Measurements from ENCODE around the gene GFOD1. TPM values are rescaled to one million over a fixed set of nuclear protein-coding genes. Genes with fewer than 3 reads are reported as not detected.
"Not testable (repeated sequence)": the region's sequence is repeated elsewhere in the genome, so short reads cannot be mapped to it uniquely, and the experiment has no call there.

The GFOD1 gene
- total RNA-seq, 1 experiment from 2014 or later = 6.1 TPM

- no peak overlapping the region for H2BK15ac ChIP-seq (ENCODE audit: low read depth, low read length)
- H4K8ac ChIP-seq (replicated peaks; ENCODE audit: insufficient read length, low read depth, low read length) = no peak overlapping the region
Measured at GRCh38 chr6:13511913-13512717, 24.7 kb upstream of the GFOD1 start.

GRCh38 chr6:13511141-13511571 lies 23.8 kb upstream of the GFOD1 start:
- not testable (repeated sequence) for H3K4me1 Mint-ChIP-seq; H3K36me3 Mint-ChIP-seq (ENCODE audit: insufficient read depth in 1 of 3, low read depth in 3 of 3); H2AK5ac ChIP-seq (ENCODE audit: insufficient read length, low read length); H4K8ac ChIP-seq (replicated peaks; ENCODE audit: insufficient read length, low read depth, low read length); H2BK5ac ChIP-seq (ENCODE audit: insufficient read length, low read length); DNase-seq; H3K4me2 ChIP-seq (ENCODE audit: insufficient read depth, insufficient read length, low read length); H3T11ph ChIP-seq (ENCODE audit: low read length); H3K9me3 Mint-ChIP-seq; H2AFZ ChIP-seq (ENCODE audit: low read length); H3K9me3 ChIP-seq (ENCODE audit: control insufficient read depth, low read depth, low read length); H3K79me1 ChIP-seq (ENCODE audit: insufficient read depth, low read depth, low read length, poor library complexity, severe bottlenecking); H3K4me3 Mint-ChIP-seq; H3K4ac ChIP-seq (ENCODE audit: low read depth, low read length); H3K18ac ChIP-seq (ENCODE audit: insufficient read length, low read depth, low read length); H2BK120ac ChIP-seq (ENCODE audit: low read depth, low read length, poor library complexity, severe bottlenecking); H3K14ac ChIP-seq (ENCODE audit: insufficient read depth, low read length); H3K23ac ChIP-seq (ENCODE audit: insufficient read length, low read depth, low read length); H3K79me2 ChIP-seq (ENCODE audit: insufficient read depth, low read length); H2BK15ac ChIP-seq (ENCODE audit: low read depth, low read length); H4K91ac ChIP-seq (ENCODE audit: insufficient read length, low read depth, low read length); H2BK12ac ChIP-seq (ENCODE audit: insufficient read length, low read depth, low read length); H4K20me1 ChIP-seq (ENCODE audit: control insufficient read depth, insufficient read depth, insufficient read length); H3K27ac Mint-ChIP-seq; H3K23me2 ChIP-seq (ENCODE audit: insufficient read length, low read depth, low read length, poor library complexity, severe bottlenecking); H3K27me3 Mint-ChIP-seq (ENCODE audit: low read depth); H3K27ac ChIP-seq (ENCODE audit: insufficient read length, low read depth, low read length); H4K5ac ChIP-seq (ENCODE audit: insufficient read length, low read depth, low read length); H3K4me1 ChIP-seq (ENCODE audit: insufficient read depth, low read length); H2BK20ac ChIP-seq (ENCODE audit: low read depth, low read length, poor library complexity, severe bottlenecking); H3K27me3 ChIP-seq (ENCODE audit: insufficient read depth, low read length); H3K9ac ChIP-seq (ENCODE audit: extremely low read depth, insufficient read length, low read length); H3K56ac ChIP-seq (ENCODE audit: insufficient read length, low read depth, low read length)
- WGBS (ENCODE audit: extremely low coverage, insufficient read length, low lambda C conversion rate) = no CpG with 5 or more reads among the region's 37 CpGs

More at GRCh38 chr6:13511913-13512717, 24.7 kb upstream of the GFOD1 start:
- H3K79me2 ChIP-seq (ENCODE audit: insufficient read depth, low read length) = no peaks in the 10 kb centered on the region
- no peak overlapping the region for H2AFZ ChIP-seq (ENCODE audit: low read length)
- no peaks in the 10 kb centered on the region for H4K20me1 ChIP-seq (ENCODE audit: control insufficient read depth, insufficient read depth, insufficient read length)
- H3K4ac ChIP-seq (ENCODE audit: low read depth, low read length) = no peak overlapping the region
- H4K5ac ChIP-seq (ENCODE audit: insufficient read length, low read depth, low read length) = no peak overlapping the region
- H3K23me2 ChIP-seq (ENCODE audit: insufficient read length, low read depth, low read length, poor library complexity, severe bottlenecking) = no peaks in the 10 kb centered on the region
- no peak overlapping the region for H2BK120ac ChIP-seq (ENCODE audit: low read depth, low read length, poor library complexity, severe bottlenecking)
- no peak overlapping the region for H3T11ph ChIP-seq (ENCODE audit: low read length)
- H2AK5ac ChIP-seq (ENCODE audit: insufficient read length, low read length) = no peak overlapping the region
- no peak overlapping the region for H2BK20ac ChIP-seq (ENCODE audit: low read depth, low read length, poor library complexity, severe bottlenecking)
- no peak overlapping the region for H3K9ac ChIP-seq (ENCODE audit: extremely low read depth, insufficient read length, low read length)
- Mint-ChIP-seq H3K4me1 (no peaks in the 10 kb centered on the region), H3K9me3 (peaks cover 0 to 4% of the 10 kb centered on the region in 2 experiments; a peak in 1 of 5 replicates), H3K27me3 (ENCODE audit: low read depth) (no peaks in the 10 kb centered on the region; the same call in none of the 2 replicates), H3K36me3 (ENCODE audit: insufficient read depth in 1 of 3, low read depth in 3 of 3) (0 out of 7 replicates have a peak, but pooled peaks cover 0 to 2% (median 0%) of the 10 kb centered on the region in 3 experiments), H3K27ac (no peak overlapping the region), H3K4me3 (no peak overlapping the region)
- no CpG with 5 or more reads among the region's 33 CpGs for WGBS (ENCODE audit: extremely low coverage, insufficient read length, low lambda C conversion rate)
- no peak overlapping the region for H4K91ac ChIP-seq (ENCODE audit: insufficient read length, low read depth, low read length)
- no peaks in the 10 kb centered on the region for H3K27me3 ChIP-seq (ENCODE audit: insufficient read depth, low read length)
- H3K23ac ChIP-seq (ENCODE audit: insufficient read length, low read depth, low read length) = no peak overlapping the region
- no peak overlapping the region for H3K56ac ChIP-seq (ENCODE audit: insufficient read length, low read depth, low read length)
- no peaks in the 10 kb centered on the region for H3K9me3 ChIP-seq (ENCODE audit: control insufficient read depth, low read depth, low read length)
- no peak for TF ChIP-seq CTCF (conservative IDR thresholded peaks at IDR 0.05)
- H3K4me2 ChIP-seq (ENCODE audit: insufficient read depth, insufficient read length, low read length) = no peak overlapping the region
- H3K14ac ChIP-seq (ENCODE audit: insufficient read depth, low read length) = no peak overlapping the region
- H3K18ac ChIP-seq (ENCODE audit: insufficient read length, low read depth, low read length) = no peak overlapping the region
- H2BK12ac ChIP-seq (ENCODE audit: insufficient read length, low read depth, low read length) = no peak overlapping the region
- H3K79me1 ChIP-seq (ENCODE audit: insufficient read depth, low read depth, low read length, poor library complexity, severe bottlenecking) = no peaks in the 10 kb centered on the region
- DNase-seq = no peak
- no peak overlapping the region for H3K27ac ChIP-seq (ENCODE audit: insufficient read length, low read depth, low read length)
- no peaks in the 10 kb centered on the region for H3K4me1 ChIP-seq (ENCODE audit: insufficient read depth, low read length)
- no peak overlapping the region for H2BK5ac ChIP-seq (ENCODE audit: insufficient read length, low read length)
